Esophagus muscularis mucosa (tissue), 4 donors: ENCODE measurements around the gene CCL3. TPM values are rescaled to one million over a fixed set of nuclear protein-coding genes. Genes with fewer than 3 reads are reported as not detected.

ENCODE experiments used
- DNase-seq: peaks from one replicate; pipeline ENCODE4 v3.0.0-alpha.2; 2017; ENCODE audit errors: extremely low spot score
- H3K27ac ChIP-seq, 4 donors: fragments of 200-600 bp; sonication (generic); replicated peaks in 1 of 4; 1 replicate in 3 of 4; 2 replicates in 1 of 4; pipeline ENCODE4 v1.5.1; 2016 to 2019; ENCODE audit warnings: mild to moderate bottlenecking in 1 of 4
- H3K27me3 ChIP-seq, 4 donors: fragments of 200-600 bp; sonication (generic); one replicate each; pipeline versions ENCODE4 v1.5.1 to v1.6.0; 2016 to 2019
- H3K36me3 ChIP-seq, 4 donors: fragments of 200-600 bp; sonication (generic); one replicate each; pipeline ENCODE4 v1.5.1; 2016 to 2019
- H3K4me1 ChIP-seq, 4 donors: fragments of 200-600 bp; sonication (generic); one replicate each; pipeline ENCODE4 v1.5.1; 2016 to 2019
- H3K4me3 ChIP-seq, 4 donors: fragments of 200-600 bp; sonication (generic); 1 replicate in 2 of 4; 2 replicates in 2 of 4; pipeline ENCODE4 v1.5.1; 2016 to 2019; ENCODE audit warnings: mild to moderate bottlenecking in 4 of 4, moderate library complexity in 1 of 4
- H3K9me3 ChIP-seq, 4 donors: fragments of 200-600 bp; sonication (generic); 1 replicate in 3 of 4; 2 replicates in 1 of 4; pipeline ENCODE4 v1.5.1; 2016 to 2019
- CTCF ChIP-seq, 3 experiments: fragments of 200-600 bp in 2 of 3; fragments of 450-650 bp in 1 of 3; sonication (generic) in 2 of 3; IDR thresholded peaks; one replicate each; pipeline ENCODE4 v1.5.1; 2017 to 2019; ENCODE audit warnings: antibody characterized with exemption in 3 of 3, mild to moderate bottlenecking in 2 of 3, moderate library complexity in 1 of 3
- EP300 ChIP-seq: sonication (generic); formaldehyde crosslinking; IDR thresholded peaks from one replicate; pipeline ENCODE4 v1.6.1; 2017; ENCODE audit warnings: antibody characterized with exemption
- POLR2A ChIP-seq: fragments of 450-650 bp; IDR thresholded peaks from one replicate; pipeline ENCODE4 v1.6.1; 2017; ENCODE audit warnings: antibody characterized with exemption, moderate library complexity, mild to moderate bottlenecking, low read depth
- POLR2AphosphoS5 ChIP-seq, 2 donors: sonication (generic); formaldehyde crosslinking; IDR thresholded peaks; one replicate each; pipeline ENCODE4 v1.6.1; 2017; ENCODE audit warnings: antibody characterized with exemption in 2 of 2
- WGBS: methylation state at CpG from one replicate; pipeline ENCODE4 v1.1.5; 2018; 5-methylcytosine and 5-hydroxymethylcytosine counted together
- intact Hi-C: fragments of 100-400 bp; cut with DNase I; formaldehyde crosslinking; loops from one replicate; pipeline ENCODE4 v1.15.1; 2023
- total RNA-seq, 4 donors: library from RNA; depleted of rRNA; stranded (reverse); fragments of >200 nt; gene quantifications; one replicate each; pipeline versions ENCODE4 v1.1.0 to v1.2.1, GENCODE V29; 2016

CCL3 gene
- total RNA-seq, 4 donors from 2014 or later, result 0.33 to 1.3 TPM; not detected in 2

GRCh38 chr17:36072431-36073121 lies 17.4 kb downstream of the CCL3 start:
- intact Hi-C loops, result loop anchor here (10.0 kb wide), 1 partner anchor 98 kb away; no protein-coding TSS in a partner anchor
- Histone ChIP-seq H3K27ac (no peak overlapping the region), H3K36me3 (no peaks in the 10 kb centered on the region), H3K4me1 (no peaks in the 10 kb centered on the region), H3K4me3 (no peak overlapping the region), H3K9me3 (peaks cover 0 to 7% (median 2%) of the 10 kb centered on the region in 4 donors), H3K27me3 (peaks cover 0 to 7% (median 0%) of the 10 kb centered on the region in 4 donors)
- TF ChIP-seq POLR2A (no peak), CTCF (IDR thresholded peaks at IDR 0.05) (peak; percentile 40 to 54 (median 46))
- no peak for DNase-seq
- WGBS, result 32% methylated on average over 12 of the region's 12 CpGs

GRCh38 chr17:36071751-36072150 lies 18.2 kb downstream of the CCL3 start:
- TF ChIP-seq EP300, result no peak
- TF ChIP-seq CTCF (IDR thresholded peaks at IDR 0.05), result no peak
- no peak for TF ChIP-seq POLR2AphosphoS5 (IDR thresholded peaks at IDR 0.05)
- TF ChIP-seq POLR2A, result no peak
- H3K27me3 ChIP-seq, result peaks cover 0 to 7% (median 0%) of the 10 kb centered on the region in 4 donors
- intact Hi-C loops, result loop anchor here (10.0 kb wide), 1 partner anchor 97 kb away; no protein-coding TSS in a partner anchor
- WGBS, result 73% methylated on average over 2 of the region's 2 CpGs
- H3K27ac ChIP-seq, result no peak overlapping the region
- H3K9me3 ChIP-seq, result no peaks in the 10 kb centered on the region
- no peaks in the 10 kb centered on the region for H3K36me3 ChIP-seq
- H3K4me1 ChIP-seq, result no peaks in the 10 kb centered on the region
- DNase-seq, result no peak
- H3K4me3 ChIP-seq, result no peak overlapping the region

- no peak for DNase-seq
- intact Hi-C loops, result loop anchor here (10.0 kb wide), 1 partner anchor 96 kb away; no protein-coding TSS in a partner anchor
Observed at GRCh38 chr17:36070427-36070826, 19.5 kb downstream of the CCL3 start.

GRCh38 chr17:36069136-36069535 lies 20.8 kb downstream of the CCL3 start:
- no peak overlapping the region for H3K27ac ChIP-seq
- intact Hi-C loops, result loop anchor here (10.0 kb wide), 1 partner anchor 54 kb away; the partner anchor contains the start of gene CCL23
- no peak overlapping the region for H3K4me3 ChIP-seq
- no peaks in the 10 kb centered on the region for H3K36me3 ChIP-seq
- no peaks in the 10 kb centered on the region for H3K4me1 ChIP-seq
- peaks cover 0 to 15% (median 0%) of the 10 kb centered on the region in 4 donors for H3K27me3 ChIP-seq
- TF ChIP-seq EP300 (no peak), POLR2AphosphoS5 (IDR thresholded peaks at IDR 0.05) (no peak), POLR2A (no peak), CTCF (IDR thresholded peaks at IDR 0.05) (no peak)
- no peaks in the 10 kb centered on the region for H3K9me3 ChIP-seq
- no peak for DNase-seq

More at GRCh38 chr17:36070427-36070826, 19.5 kb downstream of the CCL3 start:
- H3K27ac ChIP-seq, result no peak overlapping the region
- H3K27me3 ChIP-seq, result peaks cover 0 to 15% (median 0%) of the 10 kb centered on the region in 4 donors
- WGBS, result 58% methylated on average over 2 of the region's 3 CpGs
- H3K36me3 ChIP-seq, result no peaks in the 10 kb centered on the region
- H3K4me3 ChIP-seq, result no peak overlapping the region
- no peaks in the 10 kb centered on the region for H3K4me1 ChIP-seq
- H3K9me3 ChIP-seq, result no peaks in the 10 kb centered on the region
- TF ChIP-seq EP300 (no peak), CTCF (IDR thresholded peaks at IDR 0.05) (no peak), POLR2A (no peak), POLR2AphosphoS5 (IDR thresholded peaks at IDR 0.05) (no peak)
